ENCODE measurements around the gene METRNL. TPM values are rescaled to one million over a fixed set of nuclear protein-coding genes. Genes with fewer than 3 reads are reported as not detected.

Gene METRNL
- total RNA-seq, 1 donor from 2014 or later: 79.9 TPM

- DNase-seq: no peak
- TF ChIP-seq CTCF (IDR thresholded peaks at IDR 0.05): no peak
- no peak overlapping the region for H3K4me3 ChIP-seq
- H3K27ac ChIP-seq: no peak overlapping the region
- H3K9me3 ChIP-seq: no peaks in the 10 kb centered on the region
- intact Hi-C loops (cut with DNase I): no loop called here
- peaks cover 69% of the 10 kb centered on the region for H3K4me1 ChIP-seq
- peaks cover 30% of the 10 kb centered on the region for H3K36me3 ChIP-seq
- no peaks in the 10 kb centered on the region for H3K27me3 ChIP-seq
- ATAC-seq: no peak
Observed at GRCh38 chr17:83085526-83086198, 6.3 kb downstream of the METRNL start.

- no peak for DNase-seq
- H3K4me1 ChIP-seq: peaks cover 72% of the 10 kb centered on the region
- peaks cover 30% of the 10 kb centered on the region for H3K36me3 ChIP-seq
- no peak overlapping the region for H3K27ac ChIP-seq
- no peak overlapping the region for H3K4me3 ChIP-seq
- no peaks in the 10 kb centered on the region for H3K9me3 ChIP-seq
- intact Hi-C loops (cut with DNase I): no loop called here
- TF ChIP-seq CTCF (IDR thresholded peaks at IDR 0.05): no peak
- no peaks in the 10 kb centered on the region for H3K27me3 ChIP-seq
- no peak for ATAC-seq
Observed at GRCh38 chr17:83086199-83086880, 6.9 kb downstream of the METRNL start.

- Histone ChIP-seq H3K4me1 (peaks cover 69% of the 10 kb centered on the region), H3K27me3 (no peaks in the 10 kb centered on the region), H3K9me3 (no peaks in the 10 kb centered on the region), H3K36me3 (peaks cover 30% of the 10 kb centered on the region), H3K4me3 (no peak overlapping the region), H3K27ac (no peak overlapping the region)
- no peak for ATAC-seq
- no peak for TF ChIP-seq CTCF (IDR thresholded peaks at IDR 0.05)
- no peak for DNase-seq
- intact Hi-C loops (cut with DNase I): no loop called here
Observed at GRCh38 chr17:83086907-83087787, 7.7 kb downstream of the METRNL start.

- H3K27me3 ChIP-seq: no peaks in the 10 kb centered on the region
- DNase-seq (no peak), ATAC-seq (no peak)
- no peak overlapping the region for H3K27ac ChIP-seq
- peaks cover 31% of the 10 kb centered on the region for H3K36me3 ChIP-seq
- no peak for TF ChIP-seq CTCF (IDR thresholded peaks at IDR 0.05)
- peaks cover 62% of the 10 kb centered on the region for H3K4me1 ChIP-seq
- no peaks in the 10 kb centered on the region for H3K9me3 ChIP-seq
- intact Hi-C loops (cut with DNase I): no loop called here
- no peak overlapping the region for H3K4me3 ChIP-seq
Observed at GRCh38 chr17:83087788-83088360, 8.5 kb downstream of the METRNL start.

- Histone ChIP-seq H3K27me3 (no peaks in the 10 kb centered on the region), H3K4me3 (no peak overlapping the region), H3K4me1 (peaks cover 56% of the 10 kb centered on the region), H3K9me3 (no peaks in the 10 kb centered on the region), H3K27ac (no peak overlapping the region), H3K36me3 (peaks cover 36% of the 10 kb centered on the region)
- DNase-seq (no peak), ATAC-seq (no peak)
- TF ChIP-seq CTCF (IDR thresholded peaks at IDR 0.05): no peak
- intact Hi-C loops (cut with DNase I): no loop called here
Observed at GRCh38 chr17:83088451-83088850, 9.0 kb downstream of the METRNL start.

All from upper lobe of right lung (tissue), 1 donor.